Sigmoid colon (tissue), 4 donors: ENCODE data around the gene TNNC2.

Experiments
- POLR2AphosphoS5 ChIP-seq, 4 donors: sonication (generic); formaldehyde crosslinking; IDR thresholded peaks; one replicate each; pipeline ENCODE4 v1.6.1; 2017; ENCODE audit warnings: antibody characterized with exemption in 4 of 4
- TF ChIP-seq, protein P1 (sequence below), 4 experiments: fragments of 450-650 bp in 3 of 4; fragments of 200-600 bp in 1 of 4; IDR thresholded peaks; one replicate each; pipeline ENCODE4 v1.5.1; 2016 to 2019; ENCODE audit warnings: antibody characterized with exemption in 4 of 4, mild to moderate bottlenecking in 3 of 4, moderate library complexity in 2 of 4

DNA sequence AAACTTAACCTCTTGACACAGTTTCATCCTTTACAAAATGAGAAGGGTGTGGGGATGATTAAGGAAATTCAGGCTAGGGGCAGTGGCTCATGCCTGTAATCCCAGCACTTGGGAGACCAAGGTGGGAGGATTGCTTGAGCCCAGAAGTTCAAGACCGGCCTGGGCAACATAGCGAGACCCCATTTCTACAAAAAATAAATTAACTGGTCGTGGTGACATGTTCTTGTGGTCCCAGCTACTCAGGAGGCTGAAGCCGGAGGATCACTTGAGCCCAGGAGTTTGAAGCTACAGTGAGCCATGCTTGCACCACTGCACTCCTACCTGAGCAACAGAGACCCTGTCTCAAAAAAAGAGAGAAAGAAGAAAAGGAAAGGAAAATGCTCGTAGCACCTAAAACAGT, 39.3 kb upstream of the TNNC2 start:
- TF ChIP-seq, protein P1, sequence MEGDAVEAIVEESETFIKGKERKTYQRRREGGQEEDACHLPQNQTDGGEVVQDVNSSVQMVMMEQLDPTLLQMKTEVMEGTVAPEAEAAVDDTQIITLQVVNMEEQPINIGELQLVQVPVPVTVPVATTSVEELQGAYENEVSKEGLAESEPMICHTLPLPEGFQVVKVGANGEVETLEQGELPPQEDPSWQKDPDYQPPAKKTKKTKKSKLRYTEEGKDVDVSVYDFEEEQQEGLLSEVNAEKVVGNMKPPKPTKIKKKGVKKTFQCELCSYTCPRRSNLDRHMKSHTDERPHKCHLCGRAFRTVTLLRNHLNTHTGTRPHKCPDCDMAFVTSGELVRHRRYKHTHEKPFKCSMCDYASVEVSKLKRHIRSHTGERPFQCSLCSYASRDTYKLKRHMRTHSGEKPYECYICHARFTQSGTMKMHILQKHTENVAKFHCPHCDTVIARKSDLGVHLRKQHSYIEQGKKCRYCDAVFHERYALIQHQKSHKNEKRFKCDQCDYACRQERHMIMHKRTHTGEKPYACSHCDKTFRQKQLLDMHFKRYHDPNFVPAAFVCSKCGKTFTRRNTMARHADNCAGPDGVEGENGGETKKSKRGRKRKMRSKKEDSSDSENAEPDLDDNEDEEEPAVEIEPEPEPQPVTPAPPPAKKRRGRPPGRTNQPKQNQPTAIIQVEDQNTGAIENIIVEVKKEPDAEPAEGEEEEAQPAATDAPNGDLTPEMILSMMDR (IDR thresholded peaks at IDR 0.05), result no peak
- TF ChIP-seq POLR2AphosphoS5 (IDR thresholded peaks at IDR 0.05), result no peak
